H1 (cell line): Measurements from ENCODE around the gene FOXE1. TPM values are rescaled to one million over a fixed set of nuclear protein-coding genes. Genes with fewer than 3 reads are reported as not detected.

ENCODE experiments used
- CTCF ChIA-PET: fragments of 300-600 bp; sonication (Branson Sonifier 250); formaldehyde crosslinking; loops from one replicate; lab custom pipeline; 2021; ENCODE audit not compliant: partially characterized antibody; lab: Charles Lee
- POLR2A ChIA-PET: fragments of 300-600 bp; sonication (Branson Sonifier 250); formaldehyde crosslinking; loops from one replicate; lab custom pipeline; 2021; ENCODE audit warnings: inconsistent platforms; ENCODE audit not compliant: partially characterized antibody; lab: Charles Lee
- DNase-seq, 2 experiments: peaks; one replicate each; pipeline versions ENCODE4 v3.0.0 to v3.0.0-alpha.2; 2010 to 2022; ENCODE audit warnings: low spot score in 2 of 2, low read depth in 1 of 2, mixed read lengths in 1 of 2
- FAIRE-seq: peaks from 2 replicates; lab custom pipeline; 2011; peaks lifted over from hg19 to GRCh38; lab: Jason Lieb, UNC
- H2AFZ ChIP-seq: 2 replicates; pipeline ENCODE4 v1.8.1; 2012; ENCODE audit warnings: low read length, inconsistent platforms
- H2AK5ac ChIP-seq: 2 replicates; pipeline ENCODE4 v1.6.1; 2013; ENCODE audit warnings: low read depth, low read length
- H2BK120ac ChIP-seq: replicated peaks from 2 replicates; pipeline ENCODE3; 2013; ENCODE audit warnings: low read depth, low read length, inconsistent platforms
- H2BK12ac ChIP-seq: 2 replicates; pipeline ENCODE4 v1.6.1; 2013; ENCODE audit warnings: low read depth, low read length
- H2BK15ac ChIP-seq: 2 replicates; pipeline ENCODE4 v1.6.1; 2013; ENCODE audit warnings: low read length
- H2BK20ac ChIP-seq: 2 replicates; pipeline ENCODE4 v1.6.1; 2013; ENCODE audit warnings: low read length
- H2BK5ac ChIP-seq: 2 replicates; pipeline ENCODE4 v1.6.1; 2013; ENCODE audit warnings: low read depth, low read length
- H3K14ac ChIP-seq: 2 replicates; pipeline ENCODE4 v1.6.1; 2013; ENCODE audit warnings: inconsistent platforms; ENCODE audit not compliant: insufficient read length
- H3K18ac ChIP-seq: 2 replicates; pipeline ENCODE4 v1.6.1; 2013; ENCODE audit warnings: low read length; ENCODE audit errors: extremely low read depth
- H3K23ac ChIP-seq: 2 replicates; pipeline ENCODE4 v1.6.1; 2013; ENCODE audit warnings: inconsistent platforms; ENCODE audit not compliant: insufficient read length
- H3K23me2 ChIP-seq: 2 replicates; pipeline ENCODE4 v1.6.1; 2013; ENCODE audit warnings: low read depth, low read length
- H3K27ac ChIP-seq: 2 replicates; pipeline ENCODE4 v1.6.1; 2011; ENCODE audit warnings: low read depth, low read length, inconsistent platforms
- H3K27me3 ChIP-seq, 4 experiments: replicated peaks in 1 of 4; 1 replicate in 1 of 4; 2 replicates in 3 of 4; pipeline versions ENCODE4 v1.6.1 to v1.8.1; 2011 to 2013; ENCODE audit warnings: low read length in 3 of 4, mild to moderate bottlenecking in 3 of 4, inconsistent platforms in 2 of 4, mixed read lengths in 2 of 4, moderate library complexity in 1 of 4; ENCODE audit not compliant: control insufficient read depth in 3 of 4, insufficient read depth in 3 of 4; ENCODE audit errors: extremely low read depth in 1 of 4
- H3K36me3 ChIP-seq, 4 experiments: 2 replicates each; pipeline versions ENCODE4 v1.6.1 to v1.8.1; 2011 to 2013; ENCODE audit warnings: mild to moderate bottlenecking in 4 of 4, low read length in 3 of 4, moderate library complexity in 2 of 4, control low read depth in 1 of 4, inconsistent platforms in 1 of 4; ENCODE audit not compliant: insufficient read depth in 4 of 4, control insufficient read depth in 2 of 4
- H3K4ac ChIP-seq: replicated peaks from 2 replicates; pipeline ENCODE3; 2013; ENCODE audit warnings: low read length, low read depth, mixed read lengths, inconsistent platforms; ENCODE audit not compliant: insufficient read length
- H3K4me1 ChIP-seq, 4 experiments: replicated peaks in 1 of 4; 1 replicate in 1 of 4; 2 replicates in 3 of 4; pipeline versions ENCODE4 v1.6.1 to v1.8.1; 2011 to 2013; ENCODE audit warnings: low read length in 3 of 4, inconsistent platforms in 2 of 4, mixed read lengths in 1 of 4; ENCODE audit not compliant: insufficient read depth in 4 of 4, control insufficient read depth in 3 of 4
- H3K4me2 ChIP-seq, 2 experiments: 2 replicates each; pipeline versions ENCODE4 v1.6.1 to v1.8.1; 2011 to 2013; ENCODE audit warnings: low read depth in 2 of 2, low read length in 2 of 2, control low read depth in 1 of 2, inconsistent platforms in 1 of 2, mild to moderate bottlenecking in 1 of 2; ENCODE audit not compliant: insufficient read depth in 1 of 2
- H3K4me3 ChIP-seq, 4 experiments: fragments of 200-600, 300-600 bp in 1 of 4; sonication (generic), shearing (Covaris generic), sonication (Bioruptor Twin) in 1 of 4; 2 replicates each; pipeline versions ENCODE4 v1.5.1 to v1.8.1; 2011 to 2016; ENCODE audit warnings: low read length in 4 of 4, low read depth in 3 of 4, control low read depth in 2 of 4, inconsistent platforms in 2 of 4, mild to moderate bottlenecking in 2 of 4, mixed read lengths in 1 of 4, moderate library complexity in 1 of 4; ENCODE audit not compliant: insufficient read depth in 2 of 4; ENCODE audit errors: extremely low read depth in 1 of 4
- H3K56ac ChIP-seq: replicated peaks from 2 replicates; pipeline ENCODE3; 2013; ENCODE audit warnings: low read depth, mild to moderate bottlenecking, mixed read lengths, low read length, inconsistent platforms; ENCODE audit not compliant: insufficient read length
- H3K79me1 ChIP-seq: 2 replicates; pipeline ENCODE4 v1.6.1; 2013; ENCODE audit warnings: low read depth, low read length, control low read depth
- H3K79me2 ChIP-seq, 2 experiments: 2 replicates each; pipeline versions ENCODE4 v1.6.1 to v1.8.1; 2012 to 2013; ENCODE audit warnings: low read length in 2 of 2, mild to moderate bottlenecking in 2 of 2, inconsistent platforms in 1 of 2; ENCODE audit not compliant: insufficient read depth in 2 of 2, control insufficient read depth in 1 of 2
- H3K9ac ChIP-seq, 4 experiments: replicated peaks in 1 of 4; 1 replicate in 1 of 4; 2 replicates in 3 of 4; pipeline versions ENCODE4 v1.6.1 to v1.8.1; 2011 to 2013; ENCODE audit warnings: low read depth in 3 of 4, low read length in 3 of 4, control low read depth in 2 of 4, mild to moderate bottlenecking in 2 of 4, moderate library complexity in 2 of 4, inconsistent platforms in 1 of 4; ENCODE audit errors: extremely low read depth in 1 of 4
- H3K9me3 ChIP-seq, 2 experiments: 2 replicates each; pipeline versions ENCODE4 v1.6.1 to v1.8.1; 2012 to 2013; ENCODE audit warnings: mild to moderate bottlenecking in 2 of 2, moderate library complexity in 2 of 2, control low read depth in 1 of 2, inconsistent platforms in 1 of 2, low read depth in 1 of 2, low read length in 1 of 2, mixed read lengths in 1 of 2; ENCODE audit not compliant: insufficient read depth in 2 of 2
- H4K20me1 ChIP-seq, 2 experiments: replicated peaks in 1 of 2; 2 replicates each; pipeline versions ENCODE3 to v1.8.1; 2011 to 2013; ENCODE audit warnings: inconsistent platforms in 2 of 2, low read length in 2 of 2, mild to moderate bottlenecking in 1 of 2; ENCODE audit not compliant: insufficient read depth in 2 of 2, control insufficient read depth in 1 of 2
- H4K5ac ChIP-seq: 2 replicates; pipeline ENCODE4 v1.6.1; 2013; ENCODE audit warnings: low read length, low read depth, mixed read lengths, inconsistent platforms; ENCODE audit not compliant: insufficient read length
- H4K8ac ChIP-seq: 2 replicates; pipeline ENCODE4 v1.8.0; 2013; ENCODE audit warnings: mild to moderate bottlenecking, moderate library complexity, low read length, inconsistent platforms; ENCODE audit not compliant: insufficient read depth; ENCODE audit errors: extremely low read depth
- H4K91ac ChIP-seq: replicated peaks from 2 replicates; pipeline ENCODE3; 2013; ENCODE audit warnings: low read length, mixed read lengths, inconsistent platforms; ENCODE audit not compliant: insufficient read length
- BACH1 ChIP-seq: IDR thresholded peaks from 2 replicates; pipeline ENCODE4 v1.6.1; 2012; ENCODE audit warnings: low read length, improper control_type of control experiment
- RAD21 ChIP-seq, 2 experiments: IDR thresholded peaks in 1 of 2; conservative IDR thresholded peaks in 1 of 2; 2 replicates each; pipeline ENCODE4 v1.6.1; 2011; ENCODE audit warnings: low read depth in 2 of 2, low read length in 2 of 2, improper control_type of control experiment in 1 of 2, inconsistent platforms in 1 of 2, mild to moderate bottlenecking in 1 of 2, moderate library complexity in 1 of 2
- RBBP5 ChIP-seq: IDR thresholded peaks from 2 replicates; pipeline ENCODE4 v1.7.1; 2012; ENCODE audit warnings: low read depth, mild to moderate bottlenecking, inconsistent platforms, low read length, moderate library complexity, borderline replicate concordance
- WGBS, 2 experiments: shearing (Covaris generic) in 1 of 2; methylation state at CpG; one replicate each; pipeline versions ENCODE4 v1.1.6 to v1.1.7; 2013 to 2015; ENCODE audit warnings: low lambda C conversion rate in 2 of 2, mixed read lengths in 2 of 2, inconsistent platforms in 1 of 2, low coverage in 1 of 2, missing lambda C conversion rate in 1 of 2; ENCODE audit not compliant: insufficient replicate concordance in 2 of 2, insufficient coverage in 1 of 2, insufficient read length in 1 of 2; ENCODE audit errors: extremely low coverage in 1 of 2, missing lambda C conversion rate in 1 of 2; 5-methylcytosine and 5-hydroxymethylcytosine counted together
- polyA plus RNA-seq, 7 experiments: library from polyadenylated mRNA; depleted of rRNA in 3 of 7; stranded (reverse) in 5 of 7; unstranded in 2 of 7; fragments of >200 nt in 5 of 7; fragments of 200-250 nt in 2 of 7; gene quantifications; 1 replicate in 5 of 7; 2 replicates in 1 of 7; 4 replicates in 1 of 7; pipeline versions ENCODE4 v1.2.1 to v1.2.3, GENCODE V29; 2011 to 2013; ENCODE audit warnings: missing spikeins in 2 of 7, mixed read lengths in 2 of 7
- total RNA-seq: library from RNA; stranded (reverse); fragmentation: NEBNext Ultra II Directional; extraction: Animal tissue kit (Norgen Biotek cat#: 25700); gene quantifications from 2 replicates; pipeline ENCODE4 v1.2.1, GENCODE V29; 2021
- TF ChIP-seq, protein P1 (sequence below), 3 experiments: IDR thresholded peaks; 1 replicate in 2 of 3; 2 replicates in 1 of 3; pipeline versions ENCODE4 v1.5.1 to v1.6.1; 2011; ENCODE audit warnings: low read length in 3 of 3, mild to moderate bottlenecking in 3 of 3, inconsistent platforms in 2 of 3, low read depth in 1 of 3, moderate library complexity in 1 of 3; ENCODE audit not compliant: insufficient read depth in 1 of 3; ENCODE audit errors: control extremely low read depth in 1 of 3
- TF ChIP-seq, protein P2 (sequence below): IDR thresholded peaks from 2 replicates; pipeline ENCODE4 v1.6.1; 2012; ENCODE audit warnings: inconsistent platforms
- TF ChIP-seq, protein P3 (sequence below): IDR thresholded peaks from 2 replicates; pipeline ENCODE4 v1.6.1; 2012; ENCODE audit warnings: inconsistent platforms

The FOXE1 gene
- total and polyA plus RNA-seq, 2 of the 8 experiments (the other 6 are each of a cell fraction or from before 2014, with no cell fraction given), result 0.03 TPM; not detected in 1

DNA sequence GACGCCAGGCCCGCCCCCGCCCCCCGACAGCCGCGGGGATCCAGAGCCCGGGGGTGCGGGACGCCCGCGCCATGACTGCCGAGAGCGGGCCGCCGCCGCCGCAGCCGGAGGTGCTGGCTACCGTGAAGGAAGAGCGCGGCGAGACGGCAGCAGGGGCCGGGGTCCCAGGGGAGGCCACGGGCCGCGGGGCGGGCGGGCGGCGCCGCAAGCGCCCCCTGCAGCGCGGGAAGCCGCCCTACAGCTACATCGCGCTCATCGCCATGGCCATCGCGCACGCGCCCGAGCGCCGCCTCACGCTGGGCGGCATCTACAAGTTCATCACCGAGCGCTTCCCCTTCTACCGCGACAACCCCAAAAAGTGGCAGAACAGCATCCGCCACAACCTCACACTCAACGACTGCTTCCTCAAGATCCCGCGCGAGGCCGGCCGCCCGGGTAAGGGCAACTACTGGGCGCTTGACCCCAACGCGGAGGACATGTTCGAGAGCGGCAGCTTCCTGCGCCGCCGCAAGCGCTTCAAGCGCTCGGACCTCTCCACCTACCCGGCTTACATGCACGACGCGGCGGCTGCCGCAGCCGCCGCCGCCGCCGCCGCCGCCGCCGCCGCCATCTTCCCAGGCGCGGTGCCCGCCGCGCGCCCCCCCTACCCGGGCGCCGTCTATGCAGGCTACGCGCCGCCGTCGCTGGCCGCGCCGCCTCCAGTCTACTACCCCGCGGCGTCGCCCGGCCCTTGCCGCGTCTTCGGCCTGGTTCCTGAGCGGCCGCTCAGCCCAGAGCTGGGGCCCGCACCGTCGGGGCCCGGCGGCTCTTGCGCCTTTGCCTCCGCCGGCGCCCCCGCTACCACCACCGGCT lies 1.0 kb downstream of the FOXE1 start:
- Histone ChIP-seq H4K8ac (peak overlapping the region; percentile 68; the same call in 1 of the 2 replicates), H2AFZ (peak overlapping the region; percentile 29; the same call in 1 of the 2 replicates)
- no peak for FAIRE-seq
- TF ChIP-seq, protein P1, sequence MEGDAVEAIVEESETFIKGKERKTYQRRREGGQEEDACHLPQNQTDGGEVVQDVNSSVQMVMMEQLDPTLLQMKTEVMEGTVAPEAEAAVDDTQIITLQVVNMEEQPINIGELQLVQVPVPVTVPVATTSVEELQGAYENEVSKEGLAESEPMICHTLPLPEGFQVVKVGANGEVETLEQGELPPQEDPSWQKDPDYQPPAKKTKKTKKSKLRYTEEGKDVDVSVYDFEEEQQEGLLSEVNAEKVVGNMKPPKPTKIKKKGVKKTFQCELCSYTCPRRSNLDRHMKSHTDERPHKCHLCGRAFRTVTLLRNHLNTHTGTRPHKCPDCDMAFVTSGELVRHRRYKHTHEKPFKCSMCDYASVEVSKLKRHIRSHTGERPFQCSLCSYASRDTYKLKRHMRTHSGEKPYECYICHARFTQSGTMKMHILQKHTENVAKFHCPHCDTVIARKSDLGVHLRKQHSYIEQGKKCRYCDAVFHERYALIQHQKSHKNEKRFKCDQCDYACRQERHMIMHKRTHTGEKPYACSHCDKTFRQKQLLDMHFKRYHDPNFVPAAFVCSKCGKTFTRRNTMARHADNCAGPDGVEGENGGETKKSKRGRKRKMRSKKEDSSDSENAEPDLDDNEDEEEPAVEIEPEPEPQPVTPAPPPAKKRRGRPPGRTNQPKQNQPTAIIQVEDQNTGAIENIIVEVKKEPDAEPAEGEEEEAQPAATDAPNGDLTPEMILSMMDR (IDR thresholded peaks at IDR 0.05; ENCODE audit: control extremely low read depth in 1 of 3, insufficient read depth in 1 of 3, low read depth in 1 of 3, low read length in 3 of 3), result peak in 2 of 3 experiments; percentile 18 to 35; a peak in 2 of 4 replicates
- TF ChIP-seq RBBP5, result no peak
- TF ChIP-seq, protein P2, sequence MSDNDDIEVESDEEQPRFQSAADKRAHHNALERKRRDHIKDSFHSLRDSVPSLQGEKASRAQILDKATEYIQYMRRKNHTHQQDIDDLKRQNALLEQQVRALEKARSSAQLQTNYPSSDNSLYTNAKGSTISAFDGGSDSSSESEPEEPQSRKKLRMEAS, result peak; percentile 49; the same call in 1 of the 2 replicates
- peak in 1 of 2 experiments; percentile 25; a peak in 1 of 4 replicates for TF ChIP-seq RAD21 (IDR thresholded peaks at IDR 0.05 in 1 of 2, conservative IDR thresholded peaks at IDR 0.05 in 1 of 2; ENCODE audit: low read depth in 2 of 2, low read length in 2 of 2)
- no peak for TF ChIP-seq BACH1
- TF ChIP-seq, protein P3, sequence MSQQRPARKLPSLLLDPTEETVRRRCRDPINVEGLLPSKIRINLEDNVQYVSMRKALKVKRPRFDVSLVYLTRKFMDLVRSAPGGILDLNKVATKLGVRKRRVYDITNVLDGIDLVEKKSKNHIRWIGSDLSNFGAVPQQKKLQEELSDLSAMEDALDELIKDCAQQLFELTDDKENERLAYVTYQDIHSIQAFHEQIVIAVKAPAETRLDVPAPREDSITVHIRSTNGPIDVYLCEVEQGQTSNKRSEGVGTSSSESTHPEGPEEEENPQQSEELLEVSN, result no peak; the same call in none of the 2 replicates

More for the DNA sequence above, 1.0 kb downstream of the FOXE1 start:
- H2BK15ac ChIP-seq, result no peak overlapping the region
- H3K9me3 ChIP-seq, result no peaks in the 10 kb centered on the region
- no peak overlapping the region for H3K14ac ChIP-seq
- peak in 1 of 2 experiments; percentile 77 for DNase-seq
- H3K79me2 ChIP-seq, result no peaks in the 10 kb centered on the region
- no peak overlapping the region for H2BK12ac ChIP-seq
- no peak overlapping the region for H2BK5ac ChIP-seq
- no peak overlapping the region for H2BK20ac ChIP-seq
- no peak overlapping the region for H3K23ac ChIP-seq
- H4K91ac ChIP-seq, result no peak overlapping the region
- H4K5ac ChIP-seq, result no peak overlapping the region
- peak overlapping the region; percentile 25 to 59 (median 42) for H3K4me3 ChIP-seq
- no peak overlapping the region for H2BK120ac ChIP-seq
- H4K20me1 ChIP-seq, result peaks cover 18 to 33% of the 10 kb centered on the region in 2 experiments
- 2% methylated on average over 55 of the region's 125 CpGs; no CpG with 5 or more reads in 1 of the 2 experiments for WGBS, 2 experiments
- H3K18ac ChIP-seq, result no peak overlapping the region; the same call in none of the 2 replicates
- H3K23me2 ChIP-seq, result peaks cover 14% of the 10 kb centered on the region; the same call in 1 of the 2 replicates
- H3K9ac ChIP-seq, result no peak overlapping the region
- H3K4me1 ChIP-seq, result peaks cover 9 to 38% (median 20%) of the 10 kb centered on the region in 4 experiments
- no peaks in the 10 kb centered on the region for H3K79me1 ChIP-seq
- peaks cover 96 to 100% (median 99%) of the 10 kb centered on the region in 4 experiments for H3K27me3 ChIP-seq
- H3K56ac ChIP-seq, result no peak overlapping the region
- ChIA-PET CTCF (interaction anchor here (0.9 to 1.8 kb wide), 3 partner anchors 9 to 120 kb away, joined by 3 to 6 read pairs (median 3); no protein-coding TSS in a partner anchor), POLR2A (no interaction called here)
- no peak overlapping the region for H3K27ac ChIP-seq
- no peak overlapping the region for H3K4ac ChIP-seq
- H2AK5ac ChIP-seq, result no peak overlapping the region
- H3K36me3 ChIP-seq, result peaks cover 0 to 9% (median 0%) of the 10 kb centered on the region in 4 experiments; a peak in 1 of 8 replicates
- H3K4me2 ChIP-seq, result peak overlapping the region; percentile 72
